HG03045 (cell line): ENCODE results near the gene ROMO1.
"Not testable (repeated sequence)": the region's sequence is repeated elsewhere in the genome, so short reads cannot be mapped to it uniquely, and the experiment has no call there.

ENCODE experiments used
- ATAC-seq: cut with Tn5 transposase; IDR thresholded peaks from one replicate; pipeline ENCODE4 v1.9.1; 2021; ENCODE audit warnings: mild to moderate bottlenecking, moderate library complexity; ENCODE audit not compliant: unreplicated experiment

ROMO1 gene

DNA sequence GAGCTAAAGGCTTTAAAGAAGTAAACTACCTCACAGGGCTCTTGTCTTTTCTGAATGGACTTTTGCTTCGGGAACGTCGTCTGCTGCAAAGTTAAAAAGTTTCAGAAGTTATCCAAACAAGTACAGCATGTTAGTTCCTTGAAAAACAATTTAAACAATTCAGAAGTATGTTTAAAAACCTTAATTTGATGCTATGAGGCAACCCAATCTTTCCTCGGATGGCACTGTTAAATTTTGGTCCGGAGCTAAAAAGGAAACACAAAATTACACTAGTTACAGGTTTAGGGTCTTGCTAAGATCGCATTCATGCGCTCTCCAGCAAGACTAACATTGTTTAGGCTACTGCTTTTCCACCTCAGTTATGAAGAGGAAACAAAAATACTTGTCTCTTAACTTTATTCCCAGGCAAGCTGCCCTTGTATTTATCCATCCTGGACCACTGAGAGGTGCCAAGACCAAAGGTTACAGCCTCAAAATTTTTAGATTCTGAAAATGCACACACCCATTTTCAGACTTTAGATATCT is 30.1 kb downstream of the ROMO1 start:
- ATAC-seq, result no peak

DNA sequence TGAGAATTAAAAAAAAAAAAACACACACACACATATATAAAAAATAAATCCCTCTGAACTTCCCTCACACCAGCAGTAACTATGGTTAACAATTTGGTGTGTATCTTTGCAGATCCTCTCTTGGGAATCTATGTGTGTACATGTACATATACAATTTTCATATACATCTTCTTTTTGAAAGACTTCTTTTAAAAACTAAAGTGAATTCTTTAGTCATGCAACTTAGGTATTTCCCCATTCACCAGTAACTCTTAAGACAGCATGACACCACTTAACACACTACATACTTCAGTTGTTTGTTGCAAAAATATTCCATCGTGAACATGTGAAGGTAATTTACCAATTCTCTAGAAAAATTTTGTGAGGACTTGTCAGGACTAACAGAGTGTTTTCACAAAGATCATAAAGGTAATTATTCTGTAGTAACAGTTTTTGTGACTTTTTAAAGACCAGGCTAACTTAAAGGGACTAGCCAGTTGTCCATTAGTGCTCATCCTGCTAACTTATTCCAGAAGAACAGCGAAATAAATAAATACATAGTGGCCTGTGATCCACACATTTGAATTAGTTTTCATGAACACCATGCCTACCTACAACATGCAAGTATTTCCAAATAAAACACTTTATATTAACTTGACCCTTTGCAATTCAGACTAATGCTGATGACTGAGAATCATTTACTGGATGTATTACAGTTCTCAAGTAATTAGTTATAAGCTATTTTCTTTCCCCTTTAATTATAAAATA is 30.8 kb downstream of the ROMO1 start:
- no peak for ATAC-seq

GRCh38 chr20:35730583-35731468 is 31.6 kb downstream of the ROMO1 start:
- ATAC-seq, result no peak

- ATAC-seq, result no peak
These were observed 32.2 kb downstream of the ROMO1 start for GRCh38 chr20:35731469-35731788.

DNA sequence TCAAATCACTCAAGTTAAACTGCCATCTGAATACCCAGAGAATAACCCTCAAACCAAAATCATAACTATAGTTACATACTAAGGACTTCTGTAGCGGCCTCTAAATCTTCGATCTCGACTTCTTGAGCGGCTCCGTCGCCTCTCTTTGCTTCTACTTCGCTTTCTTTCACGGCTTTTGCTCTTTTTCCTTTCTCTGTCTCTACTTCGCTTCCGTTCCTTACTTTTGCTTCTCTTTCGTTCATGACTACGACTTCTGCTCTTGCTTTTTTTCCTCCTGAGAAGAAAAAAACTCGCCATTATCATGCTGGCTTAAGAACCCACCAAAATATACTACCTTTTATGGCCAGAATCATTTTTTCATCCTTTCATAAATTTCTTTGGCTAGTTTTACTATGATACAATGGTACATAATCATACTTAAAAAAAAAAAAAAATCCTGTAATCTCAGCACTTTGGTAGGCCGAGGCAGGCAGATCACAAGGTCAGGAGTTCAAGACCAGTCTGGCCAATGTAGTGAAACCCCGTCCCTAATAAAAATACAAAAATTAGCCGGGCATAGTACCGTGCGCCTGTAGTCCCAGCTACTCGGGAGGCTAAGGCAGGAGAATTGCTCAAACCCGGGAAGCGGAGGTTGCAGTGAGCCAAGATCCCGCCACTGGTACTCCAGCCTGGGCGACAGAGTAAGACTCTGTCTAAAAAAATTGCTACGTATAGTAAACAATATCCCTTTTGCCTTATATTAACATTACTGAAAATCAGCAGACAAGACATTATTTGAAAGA is 32.8 kb downstream of the ROMO1 start:
- ATAC-seq, result no peak

- no peak for ATAC-seq
These were observed 33.4 kb downstream of the ROMO1 start for GRCh38 chr20:35732644-35732982.

GRCh38 chr20:35734374-35734773 is 35.2 kb downstream of the ROMO1 start:
- no peak for ATAC-seq

GRCh38 chr20:35734777-35735649 is 35.8 kb downstream of the ROMO1 start:
- ATAC-seq, result no peak

DNA sequence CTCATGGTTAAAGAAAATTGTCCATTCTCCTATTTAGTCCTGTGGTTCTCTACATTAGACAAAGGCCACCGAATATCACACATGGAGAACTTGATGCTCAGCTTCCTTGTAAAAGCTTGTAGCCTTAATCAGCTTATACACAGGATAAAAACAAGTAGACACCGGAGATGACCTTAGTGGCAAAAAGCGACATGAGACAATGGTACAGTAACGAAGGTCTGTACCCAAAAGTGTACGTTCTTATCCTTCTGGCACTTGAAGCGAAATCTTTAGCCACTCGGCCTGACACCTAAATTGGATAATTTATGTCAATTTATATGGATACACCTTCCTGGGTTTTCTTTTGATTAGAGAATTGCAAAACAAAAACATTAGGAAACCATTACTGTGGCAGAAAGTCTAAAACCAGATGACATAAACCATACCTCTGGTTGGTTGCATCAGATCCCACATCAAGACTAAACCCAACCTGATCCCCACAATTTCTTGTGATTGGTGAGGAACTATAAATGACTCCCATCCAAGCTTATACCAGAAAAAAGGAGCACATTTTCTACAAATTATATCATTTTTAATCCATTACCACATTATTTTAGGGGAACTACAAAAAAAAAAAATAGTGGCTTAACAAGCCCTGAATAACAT is 36.7 kb downstream of the ROMO1 start:
- ATAC-seq, result no peak

DNA sequence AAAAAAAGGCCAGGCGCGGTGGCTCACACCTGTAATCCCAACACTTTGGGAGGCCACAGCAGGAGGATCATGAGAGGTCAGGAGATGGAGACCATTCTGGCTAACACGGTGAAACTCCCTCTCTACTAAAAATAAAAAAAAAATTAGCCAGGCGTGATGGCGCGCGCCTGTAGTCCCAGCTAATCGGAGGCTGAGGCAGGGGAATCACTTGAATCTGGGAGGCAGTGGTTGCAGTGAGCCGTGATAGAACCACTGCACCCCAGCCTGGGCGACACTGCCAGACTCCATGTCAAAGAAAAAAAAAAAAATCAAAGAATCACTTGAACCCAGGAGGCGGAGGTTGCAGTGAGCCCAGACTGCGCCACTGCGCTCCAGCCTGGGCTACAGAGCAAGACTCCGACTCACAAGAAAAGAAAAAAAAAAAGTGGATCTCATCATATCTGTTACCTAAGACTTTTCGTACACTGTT is 38.7 kb downstream of the ROMO1 start:
- ATAC-seq, result no peak

DNA sequence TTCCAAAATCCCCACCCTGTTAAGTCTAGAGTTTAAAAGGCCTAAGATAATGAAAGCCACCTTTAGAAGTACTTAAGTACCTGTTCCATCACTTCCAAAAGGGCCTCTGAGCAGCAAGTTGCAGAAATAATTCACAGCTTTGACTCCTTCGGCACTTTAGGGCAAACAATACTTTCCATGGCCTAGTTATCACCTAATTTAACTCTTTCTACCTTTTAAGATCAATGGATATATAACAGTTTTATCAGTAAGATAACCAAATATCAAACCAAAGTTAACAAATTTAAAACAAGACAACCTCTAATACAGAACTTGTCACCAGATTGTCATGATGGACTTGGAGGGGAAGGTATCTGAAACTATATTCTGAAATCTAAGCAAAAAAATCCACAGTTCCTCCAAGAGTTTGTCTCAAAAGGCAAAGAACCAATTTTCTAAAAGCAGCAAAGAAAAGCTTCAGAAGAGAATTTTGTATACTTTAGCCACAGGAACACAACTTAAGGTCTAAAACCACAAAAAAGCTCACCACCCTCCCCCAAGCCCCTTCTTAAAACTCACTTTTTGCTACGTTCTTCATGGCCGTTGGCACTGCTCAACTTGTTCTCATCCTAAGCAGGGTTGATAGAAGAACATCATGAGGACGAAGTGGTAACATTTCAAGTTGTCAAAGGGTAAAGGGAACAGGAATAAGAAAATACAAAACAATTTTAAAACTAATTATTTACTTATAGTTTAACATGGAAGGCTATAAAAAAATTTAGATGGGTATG is 39.4 kb downstream of the ROMO1 start:
- ATAC-seq, result no peak

GRCh38 chr20:35739294-35740163 is 40.3 kb downstream of the ROMO1 start:
- ATAC-seq, result no peak

DNA sequence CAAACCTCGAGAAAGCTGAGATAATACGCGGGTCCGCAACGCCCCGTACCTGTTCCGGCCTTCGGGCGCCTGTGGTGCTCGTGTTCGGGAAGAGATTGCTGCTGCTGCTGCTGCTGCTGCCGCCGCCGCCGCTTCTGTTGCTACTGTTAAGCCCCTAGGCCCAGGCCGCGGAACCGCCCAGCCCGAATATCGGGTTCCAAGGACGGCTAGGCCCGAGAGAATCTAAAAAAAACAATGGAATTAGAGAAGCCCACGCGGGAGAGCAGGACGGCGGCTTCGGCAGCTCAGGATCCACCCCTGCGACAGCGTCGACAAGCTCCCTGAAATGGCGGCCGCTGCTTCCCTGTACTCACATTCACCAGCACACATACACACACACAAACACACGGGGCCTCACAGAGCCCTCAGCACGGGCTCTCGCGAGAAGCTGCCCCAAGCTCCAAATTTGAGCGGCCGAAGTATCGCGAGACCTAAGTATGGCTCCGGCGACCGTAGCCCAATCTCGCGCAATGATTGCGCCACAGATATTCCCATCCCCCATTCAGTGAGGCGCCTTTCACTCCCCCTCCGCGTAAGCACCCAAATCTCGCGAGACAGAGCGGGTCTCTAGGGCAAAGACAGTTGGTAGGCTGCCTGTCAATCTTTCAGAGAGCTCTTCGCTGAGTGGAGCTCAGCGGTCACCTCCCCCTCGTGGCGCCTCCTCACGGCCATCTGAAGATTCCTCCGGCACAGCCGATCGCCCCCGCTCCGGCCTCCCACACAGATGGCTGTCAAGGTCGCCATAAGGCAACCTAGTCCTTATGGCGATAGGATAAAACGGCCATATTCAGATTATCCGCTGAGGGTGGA is 42.9 kb downstream of the ROMO1 start, which contains the start of gene RBM39:
Gene RBM39 (minus strand): TSS at position 369 of the 849 bp plus-strand sequence. CDS start 1,386 bp downstream, outside the sequence.
- ATAC-seq, result peak; percentile 88

DNA sequence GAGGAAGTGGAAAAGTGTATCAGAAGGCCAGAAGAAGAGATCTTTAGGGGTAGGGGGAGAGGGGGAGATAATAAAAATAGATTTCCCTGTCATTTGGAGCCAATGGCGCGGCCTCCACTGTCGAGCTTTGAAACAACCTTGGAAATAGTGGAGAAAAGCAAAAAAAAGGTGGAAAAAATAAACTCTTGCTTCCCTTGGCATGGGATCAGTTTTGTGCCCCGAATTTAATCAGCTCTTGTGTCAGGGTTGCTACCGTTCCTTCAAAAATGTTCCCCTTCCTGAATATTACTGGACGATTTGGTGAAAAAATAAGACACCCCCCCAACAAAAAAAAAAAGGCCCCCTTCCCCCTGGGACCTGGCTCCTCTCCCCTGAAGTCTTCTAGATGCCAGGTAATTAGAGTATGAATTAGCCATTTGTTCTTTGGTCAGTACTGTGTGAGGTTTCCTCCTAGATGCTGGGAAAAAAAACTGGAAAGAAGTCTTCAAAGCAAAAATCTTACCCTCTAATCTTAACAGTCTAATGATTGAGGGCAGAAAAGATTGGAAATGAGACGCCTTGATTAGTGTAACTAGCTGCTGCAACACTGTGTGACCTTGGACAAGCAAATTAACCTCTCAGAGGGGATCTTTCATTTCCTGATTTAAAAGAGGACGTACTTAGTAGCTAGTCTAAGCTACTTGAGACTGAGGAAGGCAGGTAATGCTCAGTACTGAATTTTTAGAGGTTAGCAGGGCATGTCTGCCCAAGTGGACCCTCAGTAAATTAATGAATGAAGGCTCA is 43.7 kb downstream of the ROMO1 start:
- ATAC-seq, result no peak

GRCh38 chr20:35743693-35744491 is 44.7 kb downstream of the ROMO1 start:
- no peak for ATAC-seq

DNA sequence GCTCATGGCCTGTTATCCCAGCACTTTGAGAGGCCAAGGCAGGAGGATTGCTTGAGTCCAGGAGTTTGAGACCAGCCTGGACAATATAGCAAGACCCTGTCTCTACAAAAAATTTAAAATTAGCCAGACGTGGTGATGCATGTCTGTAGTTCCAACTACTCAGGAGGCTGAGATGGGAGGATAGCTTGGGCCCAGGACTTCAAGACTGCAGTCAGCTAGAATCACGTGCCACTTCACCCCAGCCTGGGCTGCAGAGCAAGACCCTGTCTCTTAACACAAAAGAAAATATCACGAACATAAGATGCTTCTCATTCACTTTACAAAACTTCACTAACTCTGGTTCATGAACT is 45.3 kb downstream of the ROMO1 start:
- not testable (repeated sequence) for ATAC-seq
